A673 (cell line): ENCODE results near the gene ODF2L.

Experiments
- CTCF ChIP-seq: fragments of 300-800, 200-600 bp; sonication (generic); conservative IDR thresholded peaks from 2 replicates; pipeline ENCODE4 v1.5.1; 2017; ENCODE audit warnings: low read depth, mild to moderate bottlenecking, antibody characterized with exemption, low read length, moderate library complexity, mixed read lengths
- EZH2 ChIP-seq: fragments of 200-600 bp; sonication (generic); IDR thresholded peaks from 2 replicates; pipeline ENCODE4 v1.6.1; 2017; ENCODE audit warnings: borderline replicate concordance, low read depth, mild to moderate bottlenecking, mixed read lengths, antibody characterized with exemption, low read length; ENCODE audit not compliant: poor library complexity, severe bottlenecking

GRCh38 chr1:86352086-86352485 lies 44.0 kb downstream of the ODF2L start:
- TF ChIP-seq CTCF = no peak
- TF ChIP-seq EZH2 = no peak
